ENCODE results near the gene CATSPERE. TPM values are rescaled to one million over a fixed set of nuclear protein-coding genes. Genes with fewer than 3 reads are reported as not detected.

CATSPERE gene
- total and polyA plus RNA-seq, 2 of the 8 experiments (the other 6 are each of a cell fraction or from before 2014, with no cell fraction given), result 0.05 to 0.45 TPM

GRCh38 chr1:244639561-244639960, 178.5 kb downstream of the CATSPERE start:
- H3K4me2 ChIP-seq (ENCODE audit: insufficient read depth in 1 of 2, low read depth in 2 of 2, low read length in 2 of 2), result no peak overlapping the region
- TF ChIP-seq CEBPB (IDR thresholded peaks at IDR 0.05; ENCODE audit: low read depth, low read length) (no peak), SRF (IDR thresholded peaks at IDR 0.05; ENCODE audit: low read depth, low read length) (no peak), TEAD4 (IDR thresholded peaks at IDR 0.05; ENCODE audit: low read depth, low read length) (no peak), CTBP2 (IDR thresholded peaks at IDR 0.05; ENCODE audit: borderline replicate concordance, insufficient read depth, insufficient read length, low read length) (no peak), FOSL1 (IDR thresholded peaks at IDR 0.05; ENCODE audit: insufficient read depth, low read depth, low read length) (no peak), CREB1 (IDR thresholded peaks at IDR 0.05) (no peak), MAX (IDR thresholded peaks at IDR 0.05) (no peak), EZH2 (IDR thresholded peaks at IDR 0.05; ENCODE audit: low read depth, low read length, severe bottlenecking) (no peak), YY1 (IDR thresholded peaks at IDR 0.05; ENCODE audit: low read depth, low read length) (no peak), SUZ12 (IDR thresholded peaks at IDR 0.05; ENCODE audit: low read length) (no peak), EGR1 (IDR thresholded peaks at IDR 0.05; ENCODE audit: borderline replicate concordance, low read depth, low read length) (no peak)
- FAIRE-seq, result no peak

More at GRCh38 chr1:244639561-244639960, 178.5 kb downstream of the CATSPERE start:
- Histone ChIP-seq H2BK120ac (replicated peaks; ENCODE audit: low read depth, low read length) (no peak overlapping the region), H2AFZ (ENCODE audit: low read length) (no peak overlapping the region), H2BK12ac (ENCODE audit: low read depth, low read length) (no peak overlapping the region), H3K4ac (replicated peaks; ENCODE audit: insufficient read length, low read depth, low read length) (no peak overlapping the region), H3K27ac (ENCODE audit: low read depth, low read length) (no peak overlapping the region), H2BK20ac (ENCODE audit: low read length) (no peak overlapping the region), H3K23ac (ENCODE audit: insufficient read length) (no peak overlapping the region), H3K4me1 (replicated peaks in 1 of 4; ENCODE audit: control insufficient read depth in 3 of 4, insufficient read depth in 4 of 4, low read length in 3 of 4) (peaks cover 3 to 6% (median 3%) of the 10 kb centered on the region in 4 experiments; a peak in 3 of 7 replicates), H4K8ac (ENCODE audit: extremely low read depth, insufficient read depth, low read length) (no peak overlapping the region), H3K9me3 (ENCODE audit: insufficient read depth in 2 of 2, low read depth in 1 of 2, low read length in 1 of 2) (peaks cover 4 to 9% of the 10 kb centered on the region in 2 experiments; a peak in 2 of 4 replicates), H3K4me3 (ENCODE audit: extremely low read depth in 1 of 4, insufficient read depth in 2 of 4, low read depth in 3 of 4, low read length in 4 of 4) (no peak overlapping the region), H3K27me3 (replicated peaks in 1 of 4; ENCODE audit: control insufficient read depth in 3 of 4, extremely low read depth in 1 of 4, insufficient read depth in 3 of 4, low read length in 3 of 4) (no peaks in the 10 kb centered on the region), H3K79me2 (ENCODE audit: control insufficient read depth in 1 of 2, insufficient read depth in 2 of 2, low read length in 2 of 2) (no peaks in the 10 kb centered on the region), H3K36me3 (ENCODE audit: control insufficient read depth in 2 of 4, insufficient read depth in 4 of 4, low read length in 3 of 4) (0 out of 8 replicates have a peak, but pooled peaks cover 0 to 2% (median 0%) of the 10 kb centered on the region in 4 experiments), H3K14ac (ENCODE audit: insufficient read length) (no peak overlapping the region), H3K56ac (replicated peaks; ENCODE audit: insufficient read length, low read depth, low read length) (no peak overlapping the region), H4K91ac (replicated peaks; ENCODE audit: insufficient read length, low read length) (no peak overlapping the region), H2BK15ac (ENCODE audit: low read length) (no peak overlapping the region), H3K23me2 (ENCODE audit: low read depth, low read length) (no peaks in the 10 kb centered on the region), H2BK5ac (ENCODE audit: low read depth, low read length) (no peak overlapping the region), H3K9ac (replicated peaks in 1 of 4; ENCODE audit: extremely low read depth in 1 of 4, low read depth in 3 of 4, low read length in 3 of 4) (no peak overlapping the region), H2AK5ac (ENCODE audit: low read depth, low read length) (no peak overlapping the region), H3K79me1 (ENCODE audit: low read depth, low read length) (no peaks in the 10 kb centered on the region), H4K5ac (ENCODE audit: insufficient read length, low read depth, low read length) (no peak overlapping the region), H4K20me1 (replicated peaks in 1 of 2; ENCODE audit: control insufficient read depth in 1 of 2, insufficient read depth in 2 of 2, low read length in 2 of 2) (peaks cover 0 to 3% of the 10 kb centered on the region in 2 experiments), H3K18ac (ENCODE audit: extremely low read depth, low read length) (no peak overlapping the region)
- POLR2A ChIA-PET (ENCODE audit: partially characterized antibody), result interaction anchor here (0.6 kb wide), 1 partner anchor 8 kb away, joined by 3 read pairs; no protein-coding TSS in a partner anchor
- CTCF ChIA-PET (ENCODE audit: partially characterized antibody), result interaction anchor here (0.9 to 3.5 kb wide), 4 partner anchors 8 to 157 kb away, joined by 3 to 14 read pairs (median 5); no protein-coding TSS in a partner anchor
- no peak for DNase-seq (ENCODE audit: low read depth in 1 of 2, low spot score in 2 of 2)
